K562 (cell line): ENCODE data around the gene ESR2. TPM values are rescaled to one million over a fixed set of nuclear protein-coding genes. Genes with fewer than 3 reads are reported as not detected.
"Not testable (repeated sequence)": the region's sequence is repeated elsewhere in the genome, so short reads cannot be mapped to it uniquely, and the experiment has no call there.

ENCODE experiments used
- ATAC-seq: fragments of 200-7000 bp; cut with Tn5 transposase; 3 replicates; pipeline ENCODE4 v1.9.1; 2020; ENCODE audit warnings: moderate library complexity
- BruUV-seq: library from RNA; stranded (reverse); fragments of 400-500 nt; replicated peaks from 2 replicates; lab custom pipeline; 2021; lab: Mats Ljungman, UMichigan
- CTCF ChIA-PET: fragments of 300-600 bp; formaldehyde crosslinking; extraction: SDS; loops from one replicate; lab custom pipeline; 2021; ENCODE audit warnings: low intra/inter-chr PET ratio; lab: Yijun Ruan, JAX
- POLR2A ChIA-PET: fragments of 300-600, 350-650 bp; sonication (Branson Sonifier 250); formaldehyde crosslinking; extraction: SDS; loops from one replicate; lab custom pipeline; 2021; ENCODE audit warnings: antibody characterized with exemption, inconsistent platforms; lab: Yijun Ruan, JAX
- DNase-seq, 4 experiments: peaks; one replicate each; pipeline versions ENCODE4 v3.0.0 to v3.0.0-alpha.2; 2011 to 2018; ENCODE audit warnings: low spot score in 3 of 4, mixed read lengths in 3 of 4; ENCODE audit errors: extremely low read depth in 1 of 4
- FAIRE-seq: peaks from 2 replicates; lab custom pipeline; 2011; peaks lifted over from hg19 to GRCh38; lab: Jason Lieb, UNC
- H2AFZ ChIP-seq: 2 replicates; pipeline ENCODE4 v1.6.0; 2011; ENCODE audit warnings: low read depth, low read length, control low read depth, inconsistent platforms
- H3K27ac ChIP-seq: fragments of 200-600 bp; 3 replicates; pipeline ENCODE4 v1.8.0; 2011; ENCODE audit warnings: low read depth, mild to moderate bottlenecking, control low read depth, inconsistent platforms, low read length, moderate library complexity, mixed read lengths; ENCODE audit errors: extremely low read depth
- H3K27me3 ChIP-seq, 2 experiments: fragments of 300-600 bp in 1 of 2; 2 replicates in 1 of 2; 3 replicates in 1 of 2; pipeline versions ENCODE4 v1.6.0 to v1.8.0; 2011; ENCODE audit warnings: inconsistent platforms in 2 of 2, low read length in 2 of 2, mild to moderate bottlenecking in 1 of 2, mixed read lengths in 1 of 2, moderate library complexity in 1 of 2; ENCODE audit not compliant: control insufficient read depth in 2 of 2, insufficient read depth in 2 of 2
- H3K36me3 ChIP-seq: fragments of 300-600 bp; 3 replicates; pipeline ENCODE4 v1.8.0; 2011; ENCODE audit warnings: mild to moderate bottlenecking, low read length, inconsistent platforms; ENCODE audit not compliant: control insufficient read depth, insufficient read depth
- H3K4me1 ChIP-seq, 2 experiments: fragments of 200-600 bp in 1 of 2; replicated peaks in 1 of 2; 2 replicates in 1 of 2; 3 replicates in 1 of 2; pipeline versions ENCODE4 v1.5.1 to v1.8.0; 2011; ENCODE audit warnings: inconsistent platforms in 2 of 2, low read length in 2 of 2, mild to moderate bottlenecking in 1 of 2, mixed read lengths in 1 of 2, moderate library complexity in 1 of 2; ENCODE audit not compliant: control insufficient read depth in 2 of 2, insufficient read depth in 2 of 2
- H3K4me2 ChIP-seq: 2 replicates; pipeline ENCODE4 v1.6.1; 2011; ENCODE audit warnings: low read length, control low read depth, inconsistent platforms, mixed read lengths; ENCODE audit not compliant: insufficient read depth
- H3K4me3 ChIP-seq: fragments of 200-600 bp; sonication (generic), shearing (Covaris generic); 2 replicates; pipeline ENCODE4 v1.5.1; 2016; ENCODE audit warnings: control low read depth, inconsistent platforms
- H3K79me2 ChIP-seq: fragments of 200-600 bp; 3 replicates; pipeline ENCODE4 v1.8.0; 2011; ENCODE audit warnings: low read length, inconsistent platforms; ENCODE audit not compliant: control insufficient read depth, insufficient read depth
- H3K9ac ChIP-seq, 2 experiments: 2 replicates each; pipeline versions ENCODE4 v1.6.0 to v1.6.1; 2011; ENCODE audit warnings: low read depth in 2 of 2, low read length in 2 of 2, control low read depth in 1 of 2, inconsistent platforms in 1 of 2, mild to moderate bottlenecking in 1 of 2, mixed read lengths in 1 of 2; ENCODE audit not compliant: insufficient read depth in 1 of 2
- H3K9me1 ChIP-seq: one replicate; pipeline ENCODE4 v1.6.0; 2011; ENCODE audit warnings: inconsistent platforms, mild to moderate bottlenecking, low read length, moderate library complexity; ENCODE audit not compliant: control insufficient read depth, insufficient read depth
- H3K9me3 ChIP-seq: replicated peaks from 2 replicates; pipeline ENCODE4 v1.5.1; 2011; ENCODE audit warnings: low read depth, low read length, inconsistent platforms; ENCODE audit not compliant: control insufficient read depth, insufficient read depth
- H4K20me1 ChIP-seq: replicated peaks from 2 replicates; pipeline ENCODE4 v1.6.1; 2011; ENCODE audit warnings: low read length, inconsistent platforms, mixed read lengths; ENCODE audit not compliant: control insufficient read depth, insufficient read depth
- MAX ChIP-seq: sonication (generic); formaldehyde crosslinking; IDR thresholded peaks from 2 replicates; pipeline ENCODE4 v1.9.0; 2022; ENCODE audit warnings: mild to moderate bottlenecking, missing genetic modification reagents
- ZBTB40 ChIP-seq, 2 experiments: fragments of 450-650 bp in 1 of 2; sonication (generic) in 1 of 2; formaldehyde crosslinking in 1 of 2; IDR thresholded peaks; 2 replicates each; pipeline versions ENCODE4 v1.7.1 to v1.9.0; 2016 to 2022; ENCODE audit warnings: inconsistent platforms in 1 of 2, mild to moderate bottlenecking in 1 of 2, missing genetic modification reagents in 1 of 2
- WGBS: fragments of 100-300 bp; shearing (Covaris generic); methylation state at CpG from one replicate; pipeline ENCODE4 v1.1.6; 2016; ENCODE audit warnings: low coverage, mixed read lengths; ENCODE audit not compliant: insufficient coverage; ENCODE audit errors: missing lambda C conversion rate; 5-methylcytosine and 5-hydroxymethylcytosine counted together
- in situ Hi-C: fragments of 300-500 bp; cut with MboI; formaldehyde crosslinking; loops from 4 replicates; pipeline ENCODE4 v1.15.0; 2018; ENCODE audit warnings: inconsistent platforms, mixed read lengths
- intact Hi-C: fragments of 100-400 bp; cut with micrococcal nuclease; formaldehyde crosslinking; loops from 2 replicates; pipeline ENCODE4 v1.14.2; 2022
- polyA plus RNA-seq, 8 experiments: library from polyadenylated mRNA; depleted of rRNA in 4 of 8; stranded (reverse) in 5 of 8; unstranded in 3 of 8; fragments of >200 nt; fragmentation: Nextera tagmentation in 2 of 8; fragmentation: Illumina TruSeq in 1 of 8; extraction: Ambion mirVana in 2 of 8; extraction: Trizol in 1 of 8; gene quantifications; 2 replicates each; pipeline versions ENCODE4 v1.2.1 to v1.2.3, GENCODE V29; 2011 to 2014; ENCODE audit warnings: inconsistent platforms in 1 of 8, missing spikeins in 1 of 8
- total RNA-seq, 7 experiments: library from RNA; depleted of rRNA in 6 of 7; stranded (reverse); fragments of >200 nt in 6 of 7; fragmentation: Illumina TruSeq in 2 of 7; extraction: Trizol in 2 of 7; gene quantifications; 2 replicates each; pipeline versions ENCODE4 v1.2.1 to v1.2.3, GENCODE V29; 2011 to 2021; ENCODE audit warnings: low replicate concordance in 1 of 7

Gene ESR2
- total and polyA plus RNA-seq, 9 of the 15 experiments (the other 6 are each of a cell fraction or from before 2014, with no cell fraction given): 0.07 to 3.8 (median 2.0) TPM

- TF ChIP-seq ZBTB40 (IDR thresholded peaks at IDR 0.05) (no peak), ZBTB40 (CRISPR knock-in tag; IDR thresholded peaks at IDR 0.05) (no peak), MAX (CRISPR knock-in tag) (no peak)
These were observed 249.1 kb downstream of the ESR2 start (continued) for GRCh38 chr14:64045091-64045490.

GRCh38 chr14:64043296-64043695 is 250.9 kb downstream of the ESR2 start:
- H2AFZ ChIP-seq, H3K9ac ChIP-seq, in situ Hi-C loops, H3K4me3 ChIP-seq, BruUV-seq, H3K27ac ChIP-seq, POLR2A ChIA-PET, H3K4me2 ChIP-seq, ATAC-seq, H3K9me1 ChIP-seq, H3K27me3 ChIP-seq, H3K9me3 ChIP-seq, FAIRE-seq, H3K36me3 ChIP-seq, DNase-seq, CTCF ChIA-PET, H4K20me1 ChIP-seq, H3K4me1 ChIP-seq, H3K79me2 ChIP-seq, intact Hi-C loops: not testable (repeated sequence)
- 2% methylated on average over 6 of the region's 6 CpGs for WGBS
